Endothelial cell (in vitro differentiated cells): ENCODE data around the gene AK1. TPM values are rescaled to one million over a fixed set of nuclear protein-coding genes. Genes with fewer than 3 reads are reported as not detected.

Source experiments
- DNase-seq: peaks from one replicate; pipeline ENCODE4 v3.0.0; 2021; ENCODE audit warnings: low spot score
- H3K27ac Mint-ChIP-seq: one replicate; pipeline ENCODE4 v1.8.0; 2021; ENCODE audit warnings: mixed read lengths, inconsistent platforms; ENCODE audit not compliant: unreplicated experiment
- H3K27me3 Mint-ChIP-seq: one replicate; pipeline ENCODE4 v1.8.0; 2021; ENCODE audit warnings: mild to moderate bottlenecking, moderate library complexity, mixed read lengths, inconsistent platforms; ENCODE audit not compliant: unreplicated experiment
- H3K36me3 Mint-ChIP-seq: one replicate; pipeline ENCODE4 v1.8.0; 2021; ENCODE audit warnings: mild to moderate bottlenecking, low read depth, mixed read lengths, inconsistent platforms; ENCODE audit not compliant: unreplicated experiment
- H3K4me1 Mint-ChIP-seq: one replicate; pipeline ENCODE4 v1.8.0; 2021; ENCODE audit warnings: mild to moderate bottlenecking, mixed read lengths, inconsistent platforms; ENCODE audit not compliant: unreplicated experiment
- H3K4me3 Mint-ChIP-seq: one replicate; pipeline ENCODE4 v1.8.0; 2021; ENCODE audit warnings: mild to moderate bottlenecking, mixed read lengths, inconsistent platforms; ENCODE audit not compliant: unreplicated experiment
- H3K9me3 Mint-ChIP-seq: one replicate; pipeline ENCODE4 v1.8.0; 2021; ENCODE audit warnings: mixed read lengths, inconsistent platforms; ENCODE audit not compliant: unreplicated experiment
- total RNA-seq: library from RNA; stranded (reverse); fragmentation: NEBNext Ultra II Directional; extraction: Animal tissue kit (Norgen Biotek cat#: 25700); gene quantifications from one replicate; pipeline ENCODE4 v1.2.1, GENCODE V29; 2021; ENCODE audit not compliant: unreplicated experiment
- TF ChIP-seq, protein P1 (sequence below): fragments of 200-600 bp; sonication (generic); IDR thresholded peaks from one replicate; pipeline ENCODE4 v1.5.0; 2021; ENCODE audit warnings: antibody characterized with exemption; ENCODE audit not compliant: unreplicated experiment

The AK1 gene
- total RNA-seq, 1 donor from 2014 or later: 63.3 TPM

DNA sequence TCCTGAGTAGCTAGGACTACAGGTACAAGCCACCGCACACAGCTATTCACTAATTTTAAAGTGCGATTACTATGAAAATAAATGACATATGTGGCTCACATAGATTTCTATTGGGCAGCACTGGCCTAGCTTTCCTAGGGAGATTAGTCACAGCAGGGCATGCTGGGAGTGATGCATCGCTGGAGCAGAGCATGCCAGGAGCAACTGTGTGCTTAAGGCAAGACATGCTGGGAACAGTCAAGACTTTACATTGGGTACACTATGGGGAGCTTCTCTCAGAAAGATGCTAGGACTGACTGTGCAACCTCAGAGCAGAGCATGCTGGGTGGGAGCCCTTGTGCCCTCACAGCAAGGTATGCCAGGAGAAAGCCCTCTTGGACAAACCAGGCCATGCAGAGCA is 12.6 kb upstream of the AK1 start:
- Mint-ChIP-seq H3K27ac (no peak overlapping the region), H3K9me3 (no peaks in the 10 kb centered on the region), H3K36me3 (peaks cover 57% of the 10 kb centered on the region), H3K4me3 (no peak overlapping the region), H3K4me1 (peaks cover 9% of the 10 kb centered on the region), H3K27me3 (no peaks in the 10 kb centered on the region)
- DNase-seq: no peak
- TF ChIP-seq, protein P1, sequence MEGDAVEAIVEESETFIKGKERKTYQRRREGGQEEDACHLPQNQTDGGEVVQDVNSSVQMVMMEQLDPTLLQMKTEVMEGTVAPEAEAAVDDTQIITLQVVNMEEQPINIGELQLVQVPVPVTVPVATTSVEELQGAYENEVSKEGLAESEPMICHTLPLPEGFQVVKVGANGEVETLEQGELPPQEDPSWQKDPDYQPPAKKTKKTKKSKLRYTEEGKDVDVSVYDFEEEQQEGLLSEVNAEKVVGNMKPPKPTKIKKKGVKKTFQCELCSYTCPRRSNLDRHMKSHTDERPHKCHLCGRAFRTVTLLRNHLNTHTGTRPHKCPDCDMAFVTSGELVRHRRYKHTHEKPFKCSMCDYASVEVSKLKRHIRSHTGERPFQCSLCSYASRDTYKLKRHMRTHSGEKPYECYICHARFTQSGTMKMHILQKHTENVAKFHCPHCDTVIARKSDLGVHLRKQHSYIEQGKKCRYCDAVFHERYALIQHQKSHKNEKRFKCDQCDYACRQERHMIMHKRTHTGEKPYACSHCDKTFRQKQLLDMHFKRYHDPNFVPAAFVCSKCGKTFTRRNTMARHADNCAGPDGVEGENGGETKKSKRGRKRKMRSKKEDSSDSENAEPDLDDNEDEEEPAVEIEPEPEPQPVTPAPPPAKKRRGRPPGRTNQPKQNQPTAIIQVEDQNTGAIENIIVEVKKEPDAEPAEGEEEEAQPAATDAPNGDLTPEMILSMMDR: no peak

DNA sequence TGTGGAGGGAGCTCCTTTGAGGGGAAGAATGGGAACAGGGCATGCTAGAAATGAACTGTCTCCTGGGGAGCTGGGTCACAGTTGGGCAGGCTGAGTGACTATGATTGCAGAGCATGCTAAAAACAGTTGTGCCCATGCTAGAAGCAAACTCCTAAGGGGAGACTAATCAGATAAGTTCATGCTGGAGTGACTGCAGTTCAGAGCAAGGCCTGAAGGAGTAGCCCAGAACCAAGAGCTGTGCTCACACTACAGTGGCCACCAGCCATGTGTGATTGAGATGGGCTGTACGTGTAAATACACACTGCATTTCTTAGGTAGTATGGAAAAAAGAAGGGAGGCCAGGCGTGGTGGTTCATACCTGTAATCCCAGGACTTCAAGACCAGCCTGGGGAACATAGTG is 10.3 kb upstream of the AK1 start:
- H3K27me3 Mint-ChIP-seq: peaks cover 6% of the 10 kb centered on the region
- peaks cover 36% of the 10 kb centered on the region for H3K36me3 Mint-ChIP-seq
- H3K4me1 Mint-ChIP-seq: peaks cover 27% of the 10 kb centered on the region
- no peak overlapping the region for H3K27ac Mint-ChIP-seq
- no peaks in the 10 kb centered on the region for H3K9me3 Mint-ChIP-seq
- DNase-seq: peak; percentile 5
- no peak overlapping the region for H3K4me3 Mint-ChIP-seq
- TF ChIP-seq, protein P1: peak; percentile 28

DNA sequence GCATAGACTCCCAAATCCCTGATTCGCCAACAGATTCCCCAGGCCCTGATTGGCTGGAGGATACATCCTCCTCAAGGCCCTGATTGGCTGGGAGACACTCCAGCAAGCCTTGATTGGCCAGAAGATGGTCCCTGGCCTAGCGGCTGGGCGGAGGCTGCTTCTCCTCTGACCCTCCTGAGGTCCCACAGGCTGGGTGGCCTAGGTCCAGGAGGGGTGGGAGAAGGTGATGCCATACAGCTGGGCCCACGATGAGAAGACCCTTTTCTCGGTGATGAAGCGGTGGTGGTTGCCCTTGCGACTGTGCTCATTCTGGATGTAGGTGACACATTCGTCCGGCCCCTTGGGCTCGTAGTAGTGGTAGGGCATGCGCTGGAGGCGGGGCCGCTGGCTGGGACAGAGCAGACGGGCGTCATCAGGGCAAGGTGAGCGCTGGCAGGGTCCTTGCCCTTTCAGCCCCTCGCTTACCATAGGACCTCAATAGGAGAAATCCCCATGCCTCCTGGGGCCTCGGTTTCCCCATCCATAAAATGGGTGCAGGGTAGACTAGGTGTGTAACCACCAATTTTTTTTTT is 9.0 kb upstream of the AK1 start:
- H3K4me3 Mint-ChIP-seq: peak overlapping the region; percentile 68
- peaks cover 28% of the 10 kb centered on the region for H3K36me3 Mint-ChIP-seq
- DNase-seq: no peak
- H3K9me3 Mint-ChIP-seq: no peaks in the 10 kb centered on the region
- peaks cover 30% of the 10 kb centered on the region for H3K4me1 Mint-ChIP-seq
- TF ChIP-seq, protein P1: no peak
- H3K27ac Mint-ChIP-seq: no peak overlapping the region
- peaks cover 9% of the 10 kb centered on the region for H3K27me3 Mint-ChIP-seq

DNA sequence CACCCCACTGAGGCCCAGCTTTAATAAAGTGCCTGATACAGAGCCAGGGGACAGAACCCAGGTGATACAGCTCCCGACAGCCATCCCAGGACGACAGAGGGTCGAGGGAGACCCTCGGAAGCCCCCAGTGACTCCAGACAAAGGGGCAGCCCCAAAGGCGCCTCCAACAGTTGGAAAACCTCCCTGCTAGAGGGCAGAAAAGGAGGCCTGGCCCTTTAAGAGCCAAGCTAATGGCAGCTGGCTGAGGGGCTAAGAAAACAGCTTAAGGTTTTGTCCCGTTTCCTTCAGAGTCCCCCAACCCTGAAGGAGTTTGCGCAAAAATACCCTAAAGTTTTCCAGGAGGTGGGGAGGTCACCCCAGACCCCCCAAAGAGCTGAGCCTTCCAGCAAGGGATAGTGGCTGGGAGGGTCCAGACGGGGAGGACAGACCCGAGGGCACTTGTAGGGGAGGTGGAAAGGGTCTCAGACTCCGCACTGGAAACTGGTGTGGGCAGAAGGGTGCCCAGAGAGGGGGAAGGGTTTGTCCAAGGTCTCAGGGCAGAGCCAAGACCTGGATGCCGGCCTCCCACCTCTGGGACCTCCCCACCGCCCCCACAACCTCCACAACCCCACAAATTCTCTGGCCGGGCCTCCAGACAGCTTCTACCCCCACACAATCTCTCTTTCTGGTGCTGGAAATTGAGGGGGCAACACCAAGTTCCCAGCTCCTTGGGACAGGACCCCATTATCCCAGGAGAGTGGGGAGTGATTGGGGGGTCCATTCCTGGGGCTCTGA is 8.2 kb upstream of the AK1 start:
- H3K4me1 Mint-ChIP-seq: peaks cover 32% of the 10 kb centered on the region
- H3K4me3 Mint-ChIP-seq: peak overlapping the region; percentile 68
- DNase-seq: no peak
- no peak overlapping the region for H3K27ac Mint-ChIP-seq
- H3K27me3 Mint-ChIP-seq: peaks cover 9% of the 10 kb centered on the region
- peaks cover 23% of the 10 kb centered on the region for H3K36me3 Mint-ChIP-seq
- TF ChIP-seq, protein P1: no peak
- H3K9me3 Mint-ChIP-seq: no peaks in the 10 kb centered on the region

DNA sequence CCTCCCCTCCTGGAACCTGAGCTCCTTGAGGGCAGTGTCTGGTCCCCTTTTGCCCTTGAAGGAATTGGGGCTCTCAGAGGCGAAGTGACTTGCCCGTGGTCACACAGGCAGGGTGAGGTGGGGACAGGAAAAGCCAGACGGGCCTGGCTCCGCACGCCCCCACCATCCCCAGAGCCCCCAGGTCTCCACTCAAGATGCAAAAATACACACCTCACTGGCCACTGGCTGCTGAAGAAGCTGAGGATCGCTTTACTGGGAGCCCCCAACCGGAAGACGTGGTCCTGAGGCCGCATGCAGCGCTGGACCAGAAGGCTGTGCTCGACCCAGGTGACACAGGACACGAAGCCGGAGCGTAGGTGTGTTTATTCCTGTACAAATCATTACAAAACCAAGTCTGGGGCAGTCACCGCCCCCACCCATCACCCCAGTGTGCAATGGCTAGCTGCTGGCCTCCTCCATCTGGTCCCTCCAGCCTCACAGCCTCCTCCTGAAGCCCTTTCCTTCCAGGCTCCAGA is 7.6 kb upstream of the AK1 start:
- H3K36me3 Mint-ChIP-seq: peaks cover 18% of the 10 kb centered on the region
- H3K9me3 Mint-ChIP-seq: no peaks in the 10 kb centered on the region
- no peak for DNase-seq
- no peak overlapping the region for H3K4me3 Mint-ChIP-seq
- peak overlapping the region; percentile 72 for H3K27ac Mint-ChIP-seq
- peaks cover 34% of the 10 kb centered on the region for H3K4me1 Mint-ChIP-seq
- peaks cover 9% of the 10 kb centered on the region for H3K27me3 Mint-ChIP-seq
- TF ChIP-seq, protein P1: no peak
